HEK293T (cell line): ENCODE results near the gene JARID2.

Source experiments
- ARNT ChIP-seq: fragments of 450-650 bp; IDR thresholded peaks from 2 replicates; pipeline ENCODE4 v1.6.1; 2017; ENCODE audit warnings: mild to moderate bottlenecking
- BHLHE40 ChIP-seq: fragments of 450-650 bp; IDR thresholded peaks from 2 replicates; pipeline ENCODE4 v1.6.1; 2016; ENCODE audit warnings: mild to moderate bottlenecking, moderate library complexity, borderline replicate concordance
- TARDBP ChIP-seq: fragments of 450-650 bp; IDR thresholded peaks from 2 replicates; pipeline ENCODE4 v1.6.1; 2016

- TF ChIP-seq BHLHE40 (no peak), TARDBP (no peak), ARNT (no peak)
These were observed 191.3 kb downstream of the JARID2 start for GRCh38 chr6:15437090-15437635.
